ENCODE data around the gene LRMDA. TPM values are rescaled to one million over a fixed set of nuclear protein-coding genes. Genes with fewer than 3 reads are reported as not detected.

The LRMDA gene
- total RNA-seq, 1 experiment from 2014 or later, result not detected

- DNase-seq (ENCODE audit: low spot score), result no peak
Observed at GRCh38 chr10:75418712-75419111, 12.7 kb upstream of the LRMDA start.

GRCh38 chr10:75422913-75423312 is 8.5 kb upstream of the LRMDA start:
- no peak for DNase-seq (ENCODE audit: low spot score)

- no peak for DNase-seq (ENCODE audit: low spot score)
Observed at GRCh38 chr10:75424571-75424970, 6.9 kb upstream of the LRMDA start.

- DNase-seq (ENCODE audit: low spot score), result no peak
Observed at GRCh38 chr10:75425291-75426079, 5.9 kb upstream of the LRMDA start.

DNA sequence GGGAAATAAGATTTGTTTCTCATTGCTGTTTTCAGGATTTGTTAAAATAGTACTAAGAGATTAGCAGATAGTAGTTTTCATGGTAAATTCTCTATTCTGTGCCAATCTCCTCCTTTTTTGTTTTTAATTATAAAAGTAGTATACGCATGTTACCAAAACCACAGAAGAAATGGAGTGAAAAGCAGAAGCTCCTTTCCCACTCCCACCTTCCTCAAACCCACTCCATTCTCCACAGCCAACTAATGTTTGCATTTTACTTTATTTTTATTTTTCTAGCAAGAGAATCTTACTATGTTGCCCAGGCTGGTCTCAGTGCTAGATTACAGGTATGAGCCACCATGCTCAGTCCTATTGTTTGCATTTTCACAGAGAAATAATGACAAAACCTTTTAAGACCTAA is 4.5 kb upstream of the LRMDA start:
- no peak for DNase-seq (ENCODE audit: low spot score)

GRCh38 chr10:75427951-75428350 is 3.5 kb upstream of the LRMDA start:
- DNase-seq (ENCODE audit: low spot score), result no peak

GRCh38 chr10:75428434-75429158 is 2.8 kb upstream of the LRMDA start:
- no peak for DNase-seq (ENCODE audit: low spot score)

GRCh38 chr10:75429159-75429827 is 2.1 kb upstream of the LRMDA start:
- no peak for DNase-seq (ENCODE audit: low spot score)

GRCh38 chr10:75430000-75430763 is 1.2 kb upstream of the LRMDA start:
- DNase-seq (ENCODE audit: low spot score), result no peak

DNA sequence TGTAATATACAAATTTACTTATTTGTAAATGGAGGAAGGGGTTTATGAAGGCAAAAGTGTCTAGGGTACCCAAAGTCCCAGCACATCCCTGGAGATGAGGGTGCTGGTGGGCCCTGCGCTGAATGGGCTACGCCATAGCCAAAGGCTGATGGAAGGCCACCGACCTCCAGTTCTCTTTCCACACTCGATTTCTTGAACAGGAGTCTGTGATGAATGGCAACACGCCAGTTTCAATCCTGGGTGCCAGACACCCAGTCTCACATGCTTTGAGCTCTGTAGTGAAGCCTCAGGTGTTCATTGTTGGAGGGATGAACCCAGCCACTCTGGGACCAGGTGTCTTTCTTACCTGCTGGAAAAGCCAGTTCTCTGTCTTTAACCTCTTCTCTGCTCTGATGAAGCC is 752 bp downstream of the LRMDA start:
- no peak for DNase-seq (ENCODE audit: low spot score)

DNA sequence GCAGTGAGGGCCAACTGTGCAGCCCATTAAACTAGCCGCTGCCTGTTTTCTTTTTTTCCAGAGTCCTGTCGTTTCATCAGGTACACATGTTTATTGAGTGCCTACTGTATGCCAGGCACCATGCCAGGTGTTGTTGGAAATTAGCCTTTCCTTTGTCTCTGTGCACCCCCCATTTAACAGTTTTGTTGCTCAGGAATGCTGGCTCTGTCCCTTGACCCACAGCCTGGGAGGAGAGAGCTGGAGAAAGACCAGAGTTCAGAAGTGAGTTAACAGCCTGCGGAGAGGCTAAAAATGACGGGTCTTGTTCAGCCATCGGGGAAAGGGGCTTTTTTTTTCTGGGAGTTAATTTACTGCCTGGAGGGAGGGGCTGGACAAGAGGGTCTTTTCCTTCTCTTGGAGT is 1.3 kb downstream of the LRMDA start:
- no peak for DNase-seq (ENCODE audit: low spot score)

GRCh38 chr10:75433216-75433615 is 1.8 kb downstream of the LRMDA start:
- no peak for DNase-seq (ENCODE audit: low spot score)

DNA sequence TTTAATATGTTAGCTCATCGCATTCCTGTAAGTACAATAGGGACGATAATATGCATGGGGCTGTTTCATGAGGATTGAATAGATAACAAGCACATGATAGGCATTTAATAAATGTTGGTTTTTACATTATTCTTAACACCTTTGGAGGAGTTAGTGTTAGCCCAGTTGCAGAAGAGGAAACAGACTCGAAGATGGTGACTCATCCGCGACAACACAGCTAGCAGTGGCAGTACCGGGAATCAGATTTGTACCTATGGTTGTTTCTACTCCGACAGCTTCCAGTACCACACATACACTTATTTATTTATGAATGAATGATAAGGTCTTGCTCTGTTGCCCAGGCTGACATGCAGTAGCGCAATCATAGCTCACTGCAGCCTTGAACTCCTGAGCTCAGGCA is 2.9 kb downstream of the LRMDA start:
- DNase-seq (ENCODE audit: low spot score), result no peak

DNA sequence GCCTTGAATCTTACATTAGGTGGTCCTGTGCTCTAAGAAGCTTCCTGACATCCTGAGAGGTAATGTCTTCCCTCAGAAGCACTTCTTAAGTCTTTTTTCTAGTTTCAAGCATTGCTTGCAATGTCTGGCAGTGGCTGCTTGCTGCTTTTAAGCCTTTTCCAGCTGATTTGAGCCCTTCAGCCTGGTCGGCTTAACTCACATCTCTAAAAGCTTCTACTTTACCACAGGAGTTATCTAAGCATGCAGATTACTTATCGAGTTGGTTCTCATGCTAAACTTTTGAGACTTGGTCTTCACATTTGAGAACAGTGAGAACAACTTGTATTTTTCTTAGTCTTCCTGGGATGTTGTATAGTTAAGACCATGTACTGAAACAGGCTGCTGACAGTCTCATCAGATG is 3.9 kb downstream of the LRMDA start:
- no peak for DNase-seq (ENCODE audit: low spot score)

DNA sequence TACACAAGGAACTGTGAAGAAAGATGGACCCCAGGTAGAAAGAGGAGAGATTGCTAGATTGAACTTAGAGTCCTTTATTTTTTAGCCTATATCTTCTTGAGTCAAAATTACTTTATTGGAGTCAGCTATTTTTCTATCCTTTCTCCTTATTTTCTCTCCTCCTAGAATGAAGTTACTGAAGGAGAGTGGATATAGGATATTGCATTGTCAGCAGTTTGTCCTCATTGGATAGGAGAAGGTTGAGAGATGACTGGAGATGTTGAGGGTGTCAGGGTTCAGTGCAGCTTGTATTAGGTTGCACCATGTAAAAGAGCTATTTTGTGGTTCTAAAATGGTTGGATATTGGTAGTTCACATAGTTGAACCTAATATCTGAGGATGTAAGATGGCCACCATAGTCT is 5.5 kb downstream of the LRMDA start:
- DNase-seq (ENCODE audit: low spot score), result no peak

- DNase-seq (ENCODE audit: low spot score), result no peak
Observed at GRCh38 chr10:75437693-75438092, 6.3 kb downstream of the LRMDA start.

DNA sequence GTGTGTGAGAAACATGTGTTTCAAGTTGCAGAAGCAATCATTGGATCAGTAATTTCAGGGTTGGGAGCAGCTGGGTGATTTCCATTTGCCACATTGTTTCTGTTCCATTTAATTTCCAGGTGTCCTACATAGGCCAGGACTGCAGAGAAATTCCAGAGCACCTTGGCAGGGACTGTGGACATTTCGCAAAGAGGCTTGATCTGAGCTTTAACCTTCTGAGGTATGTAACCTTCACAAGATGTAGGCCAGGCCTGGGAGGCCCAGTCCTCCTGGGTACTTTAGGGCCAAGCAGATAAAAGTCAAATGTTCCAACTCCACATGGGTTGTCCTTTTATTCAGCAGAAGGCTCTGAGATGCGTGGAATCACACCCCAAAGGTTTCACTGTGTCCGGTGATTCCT is 6.9 kb downstream of the LRMDA start:
- DNase-seq (ENCODE audit: low spot score), result no peak

DNA sequence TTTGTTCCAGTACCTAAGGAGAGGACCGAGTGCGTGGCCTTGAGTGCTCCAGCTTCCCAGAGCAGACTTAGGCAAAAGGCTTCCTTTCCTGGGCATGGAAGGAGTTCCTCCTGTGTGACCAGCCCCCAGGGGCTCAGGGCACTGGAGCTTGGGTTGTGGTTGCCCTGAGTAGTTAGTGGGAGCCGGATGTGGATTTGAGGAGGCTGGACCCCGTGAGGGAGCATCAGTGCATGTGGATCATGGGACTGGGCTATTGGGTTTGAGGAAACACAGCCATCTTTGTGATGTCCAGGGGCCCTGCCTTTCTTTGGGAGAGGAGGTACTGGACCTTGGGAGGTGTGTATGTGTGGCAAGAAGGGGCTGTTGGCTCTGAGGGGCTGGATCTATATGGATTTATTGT is 8.4 kb downstream of the LRMDA start:
- DNase-seq (ENCODE audit: low spot score), result no peak

DNA sequence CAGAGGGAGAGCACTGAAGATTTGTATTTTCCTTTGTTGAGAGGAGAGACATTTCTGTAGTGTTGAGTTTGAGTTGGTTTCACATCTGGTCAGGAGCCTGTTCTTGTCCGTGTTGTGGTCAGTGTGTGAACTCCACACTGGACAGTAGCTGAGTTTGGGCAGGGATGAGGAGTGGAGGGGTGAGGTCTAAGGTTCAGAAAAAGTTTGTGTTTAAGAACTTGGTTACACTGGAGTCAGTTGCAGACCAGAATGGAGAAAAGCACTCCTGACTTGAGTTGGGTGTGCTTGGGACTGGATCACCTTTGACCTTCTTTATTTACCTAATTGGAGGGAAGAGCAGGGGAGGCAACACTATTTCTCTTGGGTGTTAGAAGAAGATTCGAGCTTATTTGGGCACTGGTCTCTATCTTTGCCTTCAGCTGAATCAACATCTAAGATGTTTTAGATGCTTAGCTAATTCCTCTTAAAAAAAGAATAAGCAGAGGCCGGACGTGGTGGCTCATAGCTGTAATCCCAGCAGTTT is 8.9 kb downstream of the LRMDA start:
- DNase-seq (ENCODE audit: low spot score), result no peak

DNA sequence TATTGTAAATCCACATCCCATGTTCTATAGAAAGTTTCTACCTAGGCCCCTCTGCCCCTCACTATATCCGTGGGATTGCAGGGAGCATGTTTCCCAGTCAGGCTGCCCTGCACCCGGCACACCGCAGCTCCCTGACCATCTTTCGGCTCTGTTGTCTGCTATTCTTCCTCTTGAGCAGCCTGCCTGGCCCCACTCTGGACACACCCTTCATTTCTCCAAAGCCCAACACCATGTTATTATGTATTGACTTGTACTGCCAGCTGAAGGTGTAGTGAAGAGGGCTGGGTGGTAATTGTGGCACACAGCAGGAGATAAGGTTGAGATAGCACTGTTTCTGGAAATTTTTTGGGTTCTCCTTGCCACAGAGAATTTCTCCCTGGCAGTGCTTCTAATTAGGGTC is 9.8 kb downstream of the LRMDA start:
- no peak for DNase-seq (ENCODE audit: low spot score)

GRCh38 chr10:75441682-75442081 is 10.3 kb downstream of the LRMDA start:
- DNase-seq (ENCODE audit: low spot score), result no peak

DNA sequence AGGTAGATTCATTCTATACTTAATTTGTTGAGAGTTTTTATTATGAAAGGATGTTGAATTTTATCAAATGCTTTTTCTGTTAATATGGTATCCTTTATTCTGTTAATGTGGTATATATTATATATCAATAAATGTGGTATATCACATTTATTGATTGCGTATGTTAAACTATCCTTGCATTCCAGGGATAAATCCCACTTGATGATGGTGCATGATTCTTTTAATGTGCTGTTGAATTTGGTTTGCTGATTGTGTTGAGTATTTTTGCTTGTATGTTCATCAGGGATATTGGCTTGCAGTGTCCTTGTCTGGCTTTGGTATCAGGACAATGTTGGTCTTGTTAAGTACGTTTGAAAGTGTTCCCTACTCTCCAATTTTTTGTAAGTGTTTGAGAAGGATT is 11.9 kb downstream of the LRMDA start:
- DNase-seq (ENCODE audit: low spot score), result no peak

Measured in HT-29 (cell line).